Neuronal stem cell (in vitro differentiated cells): ENCODE results near the gene PTPN6.
A peak's percentile ranks its signal among the peaks of the same experiment; 100 is the strongest.

ENCODE experiments used
- DNase-seq: peaks from one replicate; pipeline ENCODE4 v3.0.0-alpha.2; 2013; ENCODE audit warnings: low spot score
- H2AFZ ChIP-seq: one replicate; pipeline ENCODE4 v1.6.1; 2013; ENCODE audit warnings: mild to moderate bottlenecking, low read length, inconsistent platforms
- H2AK5ac ChIP-seq: 2 replicates; pipeline ENCODE4 v1.6.1; 2013; ENCODE audit warnings: low read depth, mild to moderate bottlenecking, inconsistent platforms, low read length, moderate library complexity, mixed read lengths
- H2BK120ac ChIP-seq: 2 replicates; pipeline ENCODE4 v1.6.1; 2013; ENCODE audit warnings: low read depth, mild to moderate bottlenecking, inconsistent platforms, low read length, moderate library complexity, mixed read lengths
- H2BK12ac ChIP-seq: one replicate; pipeline ENCODE4 v1.6.1; 2013; ENCODE audit warnings: low read length, inconsistent platforms
- H2BK15ac ChIP-seq: 2 replicates; pipeline ENCODE4 v1.6.1; 2013; ENCODE audit warnings: mild to moderate bottlenecking, low read length, inconsistent platforms, mixed read lengths
- H2BK5ac ChIP-seq: one replicate; pipeline ENCODE4 v1.6.1; 2013; ENCODE audit warnings: inconsistent platforms, mild to moderate bottlenecking, low read length, moderate library complexity
- H3K14ac ChIP-seq: one replicate; pipeline ENCODE4 v1.6.1; 2013; ENCODE audit warnings: low read length, inconsistent platforms
- H3K18ac ChIP-seq: 2 replicates; pipeline ENCODE4 v1.6.1; 2013; ENCODE audit warnings: low read length, inconsistent platforms
- H3K23ac ChIP-seq: 2 replicates; pipeline ENCODE4 v1.6.1; 2013; ENCODE audit warnings: low read depth, mild to moderate bottlenecking, mixed read lengths, low read length, inconsistent platforms; ENCODE audit not compliant: poor library complexity
- H3K27ac ChIP-seq: replicated peaks from 3 replicates; pipeline ENCODE4 v1.5.1; 2013; ENCODE audit warnings: low read length, inconsistent platforms
- H3K27me3 ChIP-seq, 3 experiments: 2 replicates each; pipeline ENCODE4 v1.6.1; 2013; ENCODE audit warnings: low read length in 3 of 3, mild to moderate bottlenecking in 2 of 3, inconsistent platforms in 1 of 3, low read depth in 1 of 3, mixed read lengths in 1 of 3, moderate library complexity in 1 of 3; ENCODE audit not compliant: control insufficient read depth in 3 of 3, insufficient read depth in 3 of 3
- H3K36me3 ChIP-seq, 2 donors: replicated peaks in 1 of 2; 2 replicates each; pipeline ENCODE4 v1.6.1; 2013; ENCODE audit warnings: low read length in 2 of 2; ENCODE audit not compliant: control insufficient read depth in 2 of 2, insufficient read depth in 2 of 2
- H3K4ac ChIP-seq: 2 replicates; pipeline ENCODE4 v1.6.1; 2013; ENCODE audit warnings: inconsistent platforms, mild to moderate bottlenecking, low read length, moderate library complexity
- H3K4me1 ChIP-seq, 2 donors: 1 replicate in 1 of 2; 2 replicates in 1 of 2; pipeline ENCODE4 v1.6.1; 2013; ENCODE audit warnings: low read length in 2 of 2, low read depth in 1 of 2; ENCODE audit not compliant: control insufficient read depth in 2 of 2, insufficient read depth in 1 of 2
- H3K4me2 ChIP-seq: one replicate; pipeline ENCODE4 v1.6.1; 2013; ENCODE audit warnings: mild to moderate bottlenecking, low read length, inconsistent platforms; ENCODE audit not compliant: insufficient read depth, poor library complexity, severe bottlenecking
- H3K4me3 ChIP-seq, 2 donors: 2 replicates each; pipeline ENCODE4 v1.5.1; 2013; ENCODE audit warnings: low read length in 2 of 2, mild to moderate bottlenecking in 2 of 2, inconsistent platforms in 1 of 2, moderate library complexity in 1 of 2
- H3K79me1 ChIP-seq: one replicate; pipeline ENCODE4 v1.6.1; 2013; ENCODE audit warnings: low read depth, mild to moderate bottlenecking, inconsistent platforms, low read length, moderate library complexity
- H3K9ac ChIP-seq: one replicate; pipeline ENCODE4 v1.6.1; 2013; ENCODE audit warnings: mild to moderate bottlenecking, low read depth, low read length, inconsistent platforms; ENCODE audit not compliant: poor library complexity
- H3K9me3 ChIP-seq, 2 donors: replicated peaks in 1 of 2; 2 replicates each; pipeline versions ENCODE3 to v1.6.1; 2013; ENCODE audit warnings: low read length in 2 of 2, mild to moderate bottlenecking in 2 of 2, inconsistent platforms in 1 of 2, low read depth in 1 of 2, mixed read lengths in 1 of 2, moderate library complexity in 1 of 2; ENCODE audit not compliant: control insufficient read depth in 2 of 2, insufficient read depth in 1 of 2
- H4K8ac ChIP-seq: one replicate; pipeline ENCODE4 v1.6.1; 2013; ENCODE audit warnings: low read depth, mild to moderate bottlenecking, inconsistent platforms, low read length, moderate library complexity
- H4K91ac ChIP-seq: one replicate; pipeline ENCODE4 v1.6.1; 2013; ENCODE audit warnings: low read length, low read depth, mild to moderate bottlenecking, inconsistent platforms; ENCODE audit not compliant: poor library complexity
- WGBS, 2 donors: extraction: QIAGEN DNeasy Blood & Tissue Kit; methylation state at CpG; one replicate each; pipeline ENCODE4 v1.1.7; 2013; ENCODE audit warnings: missing lambda C conversion rate in 2 of 2, mixed read lengths in 1 of 2; ENCODE audit not compliant: insufficient read length in 2 of 2, insufficient replicate concordance in 1 of 2; ENCODE audit errors: extremely low coverage in 2 of 2; 5-methylcytosine and 5-hydroxymethylcytosine counted together

The PTPN6 gene

GRCh38 chr12:6942331-6942665 lies 8.9 kb upstream of the PTPN6 start:
- peak overlapping the region; percentile 92 for H3K27ac ChIP-seq

DNA sequence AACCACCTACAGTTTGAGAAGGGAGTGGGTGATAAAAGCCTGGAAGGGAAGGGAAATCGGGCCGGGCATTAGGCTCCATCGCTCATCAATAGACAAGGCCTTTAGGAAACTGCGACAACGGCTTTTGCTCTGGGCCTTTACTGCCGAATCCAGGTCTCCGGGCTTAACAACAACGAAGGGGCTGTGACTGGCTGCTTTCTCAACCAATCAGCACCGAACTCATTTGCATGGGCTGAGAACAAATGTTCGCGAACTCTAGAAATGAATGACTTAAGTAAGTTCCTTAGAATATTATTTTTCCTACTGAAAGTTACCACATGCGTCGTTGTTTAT lies 7.8 kb upstream of the PTPN6 start:
- no peak overlapping the region for H2BK12ac ChIP-seq
- peak overlapping the region; percentile 16 for H2AFZ ChIP-seq
- peak overlapping the region; percentile 92 for H3K27ac ChIP-seq
- H3K79me1 ChIP-seq = peaks cover 11% of the 10 kb centered on the region
- no peak overlapping the region for H4K8ac ChIP-seq
- H2BK5ac ChIP-seq = no peak overlapping the region
- H3K4me1 ChIP-seq = peaks cover 7 to 13% of the 10 kb centered on the region in 2 donors
- peak; percentile 89 for DNase-seq
- H3K14ac ChIP-seq = no peak overlapping the region
- H3K9ac ChIP-seq = no peak overlapping the region
- peak overlapping the region; percentile 32 for H3K18ac ChIP-seq
- no peak overlapping the region for H3K4ac ChIP-seq
- H4K91ac ChIP-seq = no peak overlapping the region
- no peak overlapping the region for H3K23ac ChIP-seq
- H3K36me3 ChIP-seq = peaks cover 29 to 64% of the 10 kb centered on the region in 2 donors
- no peak overlapping the region for H2BK15ac ChIP-seq
- H2BK120ac ChIP-seq = no peak overlapping the region
- peak overlapping the region; percentile 25 for H2AK5ac ChIP-seq
- H3K9me3 ChIP-seq = no peaks in the 10 kb centered on the region
- H3K4me3 ChIP-seq = peak overlapping the region in 1 of 2 donors; percentile 86
- WGBS, 2 donors = no CpG with 5 or more reads among the region's 13 CpGs
- H3K27me3 ChIP-seq = no peaks in the 10 kb centered on the region
- H3K4me2 ChIP-seq = peak overlapping the region; percentile 34

More at GRCh38 chr12:6942331-6942665, 8.9 kb upstream of the PTPN6 start:
- peaks cover 11 to 17% of the 10 kb centered on the region in 2 donors for H3K4me1 ChIP-seq
- H4K91ac ChIP-seq = no peak overlapping the region
- H2BK15ac ChIP-seq = no peak overlapping the region
- H2BK5ac ChIP-seq = peak overlapping the region; percentile 72
- H3K18ac ChIP-seq = peak overlapping the region; percentile 39
- H3K4me3 ChIP-seq = no peak overlapping the region
- no CpG with 5 or more reads among the region's 11 CpGs for WGBS, 2 donors
- H3K27me3 ChIP-seq = no peaks in the 10 kb centered on the region
- peak overlapping the region; percentile 66 for H3K9ac ChIP-seq
- peaks cover 29 to 67% of the 10 kb centered on the region in 2 donors for H3K36me3 ChIP-seq
- peak overlapping the region; percentile 60 for H2AK5ac ChIP-seq
- peaks cover 12% of the 10 kb centered on the region for H3K79me1 ChIP-seq
- no peak for DNase-seq
- no peak overlapping the region for H3K14ac ChIP-seq
- no peak overlapping the region for H2BK12ac ChIP-seq
- no peaks in the 10 kb centered on the region for H3K9me3 ChIP-seq
- no peak overlapping the region for H3K4me2 ChIP-seq
- H2AFZ ChIP-seq = no peak overlapping the region
- H3K4ac ChIP-seq = no peak overlapping the region
- H4K8ac ChIP-seq = no peak overlapping the region
- H3K23ac ChIP-seq = no peak overlapping the region
- no peak overlapping the region for H2BK120ac ChIP-seq

DNA sequence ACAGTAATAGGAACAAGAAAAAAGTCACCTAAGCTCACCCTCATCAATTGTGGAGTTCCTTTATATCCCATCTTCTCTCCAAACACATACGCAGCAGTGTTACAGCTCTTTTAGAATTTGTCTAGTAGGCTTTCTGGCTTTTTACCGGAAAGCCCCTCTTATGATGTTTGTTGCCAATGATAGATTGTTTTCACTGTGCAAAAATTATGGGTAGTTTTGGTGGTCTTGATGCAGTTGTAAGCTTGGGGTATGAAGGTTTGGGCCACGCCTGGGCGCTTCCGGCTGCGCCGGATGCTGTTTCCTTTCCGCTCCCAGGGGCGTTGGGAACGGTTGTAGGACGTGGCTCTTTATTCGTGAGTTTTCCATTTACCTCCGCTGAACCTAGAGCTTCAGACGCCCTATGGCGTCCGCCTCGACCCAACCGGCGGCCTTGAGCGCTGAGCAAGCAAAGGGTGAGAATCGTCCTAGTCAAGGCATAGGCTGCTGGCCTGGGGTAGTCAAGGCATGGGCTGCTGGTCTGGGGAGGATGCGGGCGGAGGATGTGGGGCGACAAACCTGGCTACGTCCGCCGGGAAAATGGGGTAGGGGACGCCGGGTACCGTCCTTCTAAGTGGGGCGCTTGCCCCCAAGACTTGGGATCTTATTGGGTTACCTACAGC lies 7.3 kb upstream of the PTPN6 start, which contains the start of the genes C12orf57 and RNU7-1:
Gene C12orf57, plus strand, starts transcription at position 301 of the 659 bp plus-strand sequence. Its CDS starts 100 bp downstream, at position 401.
Gene RNU7-1, plus strand, starts transcription at position 95 of the 659 bp plus-strand sequence.
- H2BK5ac ChIP-seq = peak within 1 kb of the TSS; percentile 95
- H3K4ac ChIP-seq = peak within 1 kb of the TSS; percentile 91
- peak within 1 kb of the TSS; percentile 95 for H3K23ac ChIP-seq
- H3K9ac ChIP-seq = peak within 1 kb of the TSS; percentile 97
- peak within 1 kb of the TSS; percentile 86 to 92 for H3K4me3 ChIP-seq
- peaks cover 26 to 59% of the 10 kb centered on the region in 2 donors for H3K36me3 ChIP-seq
- H3K14ac ChIP-seq = peak within 1 kb of the TSS; percentile 79
- peak within 1 kb of the TSS; percentile 92 for H3K27ac ChIP-seq
- peak within 1 kb of the TSS; percentile 98 for H3K4me2 ChIP-seq
- H2BK12ac ChIP-seq = peak within 1 kb of the TSS; percentile 75
- no CpG with 5 or more reads among the region's 31 CpGs for WGBS, 2 donors
- no peaks in the 10 kb centered on the region for H3K27me3 ChIP-seq
- H2AK5ac ChIP-seq = peak within 1 kb of the TSS; percentile 94
- peak within 1 kb of the TSS; percentile 26 for H2BK15ac ChIP-seq
- peaks cover 7% of the 10 kb centered on the region for H3K79me1 ChIP-seq
- no peaks in the 10 kb centered on the region for H3K9me3 ChIP-seq
- peak within 1 kb of the TSS; percentile 99 for H4K8ac ChIP-seq
- peaks cover 7 to 11% of the 10 kb centered on the region in 2 donors for H3K4me1 ChIP-seq
- H4K91ac ChIP-seq = peak within 1 kb of the TSS; percentile 100
- H3K18ac ChIP-seq = peak within 1 kb of the TSS; percentile 97
- DNase-seq = peak; percentile 76
- peak within 1 kb of the TSS; percentile 19 for H2BK120ac ChIP-seq
- peak within 1 kb of the TSS; percentile 85 for H2AFZ ChIP-seq

DNA sequence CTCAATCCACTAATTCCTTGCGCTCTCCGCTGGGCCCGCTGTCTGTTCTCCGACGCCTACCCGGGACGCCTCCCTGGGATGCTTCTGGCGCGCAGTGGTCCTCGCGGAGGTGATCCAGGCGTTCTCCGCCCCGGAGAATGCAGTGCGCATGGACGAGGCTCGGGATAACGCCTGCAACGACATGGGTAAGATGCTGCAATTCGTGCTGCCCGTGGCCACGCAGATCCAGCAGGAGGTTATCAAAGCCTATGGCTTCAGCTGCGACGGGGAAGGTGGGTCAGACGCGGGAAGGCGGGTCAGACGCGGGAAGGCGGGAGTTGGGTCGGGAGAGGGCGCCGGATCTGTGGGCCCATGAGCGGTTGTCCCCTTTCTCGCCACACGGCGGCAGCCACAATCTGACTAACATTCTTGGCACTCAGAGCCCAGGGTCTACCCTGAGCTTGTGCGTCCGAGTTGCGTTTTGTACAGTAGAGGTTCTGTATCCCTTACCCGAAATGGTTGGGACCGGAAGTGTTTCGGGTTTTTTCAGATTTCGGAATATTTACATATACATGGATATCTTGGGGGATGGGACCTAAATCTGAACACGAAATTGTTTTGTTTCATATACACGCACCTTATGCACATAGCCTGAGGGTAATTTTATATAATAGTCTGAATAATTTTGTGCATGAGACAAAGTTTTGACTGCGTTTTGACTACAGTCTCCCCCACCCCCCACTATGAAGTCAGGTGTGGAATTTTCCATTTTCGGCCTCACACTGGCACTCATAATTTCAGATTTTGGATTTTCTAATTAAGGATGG lies 6.6 kb upstream of the PTPN6 start:
- Histone ChIP-seq H3K4me1 (peaks cover 7 to 11% of the 10 kb centered on the region in 2 donors), H3K23ac (peak overlapping the region; percentile 95), H2BK120ac (peak overlapping the region; percentile 19), H2AK5ac (peak overlapping the region; percentile 94), H3K4me3 (peak overlapping the region; percentile 86 to 92), H4K91ac (peak overlapping the region; percentile 100), H2BK12ac (peak overlapping the region; percentile 75), H3K9me3 (no peaks in the 10 kb centered on the region), H3K27ac (peak overlapping the region; percentile 92), H3K27me3 (no peaks in the 10 kb centered on the region), H4K8ac (peak overlapping the region; percentile 99), H3K4me2 (peak overlapping the region; percentile 98), H2BK5ac (peak overlapping the region; percentile 95), H3K36me3 (peaks cover 19 to 52% of the 10 kb centered on the region in 2 donors), H3K14ac (peak overlapping the region; percentile 79), H3K18ac (peak overlapping the region; percentile 97), H2BK15ac (peak overlapping the region; percentile 26), H3K79me1 (peaks cover 4% of the 10 kb centered on the region), H2AFZ (peak overlapping the region; percentile 85), H3K9ac (peak overlapping the region; percentile 97), H3K4ac (peak overlapping the region; percentile 91)
- DNase-seq = peak; percentile 86
- whole genome bisulfite sequencing, 2 donors = no CpG with 5 or more reads among the region's 48 CpGs
